Astrocyte (in vitro differentiated cells and primary cell): ENCODE results near the gene SAP30L.

ENCODE experiments used
- EZH2 ChIP-seq: IDR thresholded peaks from 2 replicates; pipeline ENCODE4 v1.6.1; 2012; ENCODE audit warnings: mild to moderate bottlenecking, low read length, inconsistent platforms; ENCODE audit not compliant: insufficient read depth
- TF ChIP-seq, protein P1 (sequence below): IDR thresholded peaks from 2 replicates; pipeline ENCODE4 v1.5.1; 2011; ENCODE audit warnings: low read depth, mild to moderate bottlenecking, inconsistent platforms, low read length, moderate library complexity; ENCODE audit not compliant: insufficient read depth

DNA sequence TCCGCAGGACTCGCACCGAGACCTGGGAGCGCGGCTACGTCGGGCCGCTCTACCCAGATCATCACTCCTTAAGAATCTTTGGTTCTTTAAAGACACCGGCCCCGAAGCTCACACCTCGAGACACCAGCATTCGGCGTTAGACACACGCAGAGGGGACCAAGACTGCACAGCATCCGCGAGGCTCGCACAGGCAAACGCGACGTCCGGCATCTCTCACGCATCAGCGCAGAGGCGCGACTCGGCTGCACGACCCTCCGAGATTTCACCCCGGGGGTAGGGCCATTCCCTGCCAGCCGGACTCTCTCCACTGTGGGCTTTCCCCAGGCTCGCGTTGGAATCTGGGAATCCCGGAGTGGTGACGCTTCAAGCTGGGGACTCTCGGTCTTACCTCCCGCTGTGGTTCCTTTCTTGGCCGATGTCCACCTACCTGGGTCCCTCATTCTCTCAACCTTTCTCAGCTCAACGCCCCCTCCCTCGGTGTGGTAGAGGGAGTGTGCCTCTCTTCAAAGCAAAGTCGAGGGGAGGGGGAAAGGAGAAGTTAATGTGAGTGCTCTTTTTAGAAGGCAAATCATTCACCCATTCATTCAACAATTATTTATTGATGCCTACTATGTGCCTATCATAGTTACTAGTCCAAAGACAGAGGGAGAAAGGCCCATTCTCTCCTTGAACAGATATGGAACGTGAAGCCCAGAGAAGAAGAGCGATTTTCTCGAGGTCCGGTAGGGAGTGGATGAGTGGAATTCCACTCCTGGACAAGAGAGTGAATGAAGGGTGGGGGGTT is 33.6 kb downstream of the SAP30L start:
- TF ChIP-seq, protein P1, sequence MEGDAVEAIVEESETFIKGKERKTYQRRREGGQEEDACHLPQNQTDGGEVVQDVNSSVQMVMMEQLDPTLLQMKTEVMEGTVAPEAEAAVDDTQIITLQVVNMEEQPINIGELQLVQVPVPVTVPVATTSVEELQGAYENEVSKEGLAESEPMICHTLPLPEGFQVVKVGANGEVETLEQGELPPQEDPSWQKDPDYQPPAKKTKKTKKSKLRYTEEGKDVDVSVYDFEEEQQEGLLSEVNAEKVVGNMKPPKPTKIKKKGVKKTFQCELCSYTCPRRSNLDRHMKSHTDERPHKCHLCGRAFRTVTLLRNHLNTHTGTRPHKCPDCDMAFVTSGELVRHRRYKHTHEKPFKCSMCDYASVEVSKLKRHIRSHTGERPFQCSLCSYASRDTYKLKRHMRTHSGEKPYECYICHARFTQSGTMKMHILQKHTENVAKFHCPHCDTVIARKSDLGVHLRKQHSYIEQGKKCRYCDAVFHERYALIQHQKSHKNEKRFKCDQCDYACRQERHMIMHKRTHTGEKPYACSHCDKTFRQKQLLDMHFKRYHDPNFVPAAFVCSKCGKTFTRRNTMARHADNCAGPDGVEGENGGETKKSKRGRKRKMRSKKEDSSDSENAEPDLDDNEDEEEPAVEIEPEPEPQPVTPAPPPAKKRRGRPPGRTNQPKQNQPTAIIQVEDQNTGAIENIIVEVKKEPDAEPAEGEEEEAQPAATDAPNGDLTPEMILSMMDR: no peak
- peak; percentile 83 for TF ChIP-seq EZH2
